ENCODE results near the gene KIFBP. TPM values are rescaled to one million over a fixed set of nuclear protein-coding genes. Genes with fewer than 3 reads are reported as not detected.
"Not testable (repeated sequence)": the region's sequence is repeated elsewhere in the genome, so short reads cannot be mapped to it uniquely, and the experiment has no call there.

The KIFBP gene
- total RNA-seq, result 16.7 and 17.1 TPM in 2 replicates

GRCh38 chr10:68988530-68989316 is at the start of gene KIFBP:
Gene KIFBP, plus strand, starts transcription at chr10:68988803. Its CDS starts 30 bp downstream, at chr10:68988833.
- peaks cover 36% of the 10 kb centered on the region for H3K4me1 Mint-ChIP-seq (ENCODE audit: low read depth)

GRCh38 chr10:68938884-68939283 is 49.7 kb upstream of the KIFBP start:
- H3K9me3 Mint-ChIP-seq, result no peaks in the 10 kb centered on the region
- peaks cover 19% of the 10 kb centered on the region for H3K4me1 Mint-ChIP-seq (ENCODE audit: low read depth)
- peaks cover 52% of the 10 kb centered on the region for H3K36me3 Mint-ChIP-seq (ENCODE audit: low read depth)
- intact Hi-C loops (cut with micrococcal nuclease), result no loop called here
- no peaks in the 10 kb centered on the region for H3K27me3 Mint-ChIP-seq (ENCODE audit: low read depth)
- DNase-seq (ENCODE audit: low spot score), result no peak
- peak overlapping the region; percentile 0 for H3K27ac Mint-ChIP-seq
- no peak overlapping the region for H3K4me3 Mint-ChIP-seq (ENCODE audit: low read depth)

More at GRCh38 chr10:68988530-68989316, at the start of gene KIFBP:
- DNase-seq (ENCODE audit: low spot score), result peak; percentile 83
- Mint-ChIP-seq H3K27me3 (ENCODE audit: low read depth) (no peaks in the 10 kb centered on the region), H3K27ac (peak within 1 kb of the TSS; percentile 90), H3K4me3 (ENCODE audit: low read depth) (peak within 1 kb of the TSS; percentile 96), H3K36me3 (ENCODE audit: low read depth) (peaks cover 40% of the 10 kb centered on the region), H3K9me3 (no peaks in the 10 kb centered on the region)
- intact Hi-C loops (cut with micrococcal nuclease), result loop anchor here (1.0 to 5.0 kb wide), 5 partner anchors 9 to 404 kb away; partner anchors contain the start of genes DDX21 and SUPV3L1

GRCh38 chr10:68940917-68941316 is 47.7 kb upstream of the KIFBP start:
- H3K4me3 Mint-ChIP-seq (ENCODE audit: low read depth); intact Hi-C loops (cut with micrococcal nuclease); H3K9me3 Mint-ChIP-seq; H3K27me3 Mint-ChIP-seq (ENCODE audit: low read depth); H3K4me1 Mint-ChIP-seq (ENCODE audit: low read depth); DNase-seq (ENCODE audit: low spot score); H3K27ac Mint-ChIP-seq: not testable (repeated sequence)
- peaks cover 47% of the 10 kb centered on the region for H3K36me3 Mint-ChIP-seq (ENCODE audit: low read depth)

GRCh38 chr10:68950598-68950997 is 38.0 kb upstream of the KIFBP start:
- no peak for DNase-seq (ENCODE audit: low spot score)
- Mint-ChIP-seq H3K36me3 (ENCODE audit: low read depth) (peaks cover 28% of the 10 kb centered on the region), H3K4me3 (ENCODE audit: low read depth) (no peak overlapping the region), H3K9me3 (no peaks in the 10 kb centered on the region), H3K27me3 (ENCODE audit: low read depth) (no peaks in the 10 kb centered on the region), H3K27ac (no peak overlapping the region), H3K4me1 (ENCODE audit: low read depth) (peaks cover 1% of the 10 kb centered on the region)
- intact Hi-C loops (cut with micrococcal nuclease), result no loop called here

DNA sequence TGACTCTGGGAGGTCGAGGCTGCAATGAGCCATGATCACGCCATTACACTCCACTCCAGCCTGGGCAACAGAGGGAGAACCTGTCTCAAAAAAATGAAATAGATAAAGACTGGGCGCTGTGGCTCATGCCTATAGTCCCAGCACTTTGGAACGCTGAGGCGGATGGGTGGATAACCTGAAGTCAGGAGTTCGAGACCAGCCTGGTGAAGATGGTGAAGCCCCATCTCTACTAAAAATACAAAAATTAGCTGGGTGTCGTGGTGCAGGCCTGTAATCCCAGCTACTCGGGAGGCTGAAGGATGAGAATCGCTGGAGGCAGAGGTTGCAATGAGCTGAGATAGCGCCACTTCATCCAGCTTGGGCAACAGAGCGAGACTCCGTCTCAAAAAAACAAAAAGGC is 33.7 kb upstream of the KIFBP start:
- DNase-seq (ENCODE audit: low spot score), result no peak
- intact Hi-C loops (cut with micrococcal nuclease), result no loop called here
- Mint-ChIP-seq H3K4me1 (ENCODE audit: low read depth) (peaks cover 19% of the 10 kb centered on the region), H3K4me3 (ENCODE audit: low read depth) (peak overlapping the region; percentile 67), H3K27me3 (ENCODE audit: low read depth) (no peaks in the 10 kb centered on the region), H3K27ac (peak overlapping the region; percentile 67), H3K9me3 (no peaks in the 10 kb centered on the region), H3K36me3 (ENCODE audit: low read depth) (peaks cover 41% of the 10 kb centered on the region)

- H3K4me1 Mint-ChIP-seq (ENCODE audit: low read depth), result peaks cover 22% of the 10 kb centered on the region
- H3K27me3 Mint-ChIP-seq (ENCODE audit: low read depth), result no peaks in the 10 kb centered on the region
- peak overlapping the region; percentile 97 for H3K4me3 Mint-ChIP-seq (ENCODE audit: low read depth)
- H3K36me3 Mint-ChIP-seq (ENCODE audit: low read depth), result peaks cover 46% of the 10 kb centered on the region
- H3K27ac Mint-ChIP-seq, result peak overlapping the region; percentile 100
- intact Hi-C loops (cut with micrococcal nuclease), result no loop called here
- no peak for DNase-seq (ENCODE audit: low spot score)
- H3K9me3 Mint-ChIP-seq, result no peaks in the 10 kb centered on the region
These were observed 33.2 kb upstream of the KIFBP start for GRCh38 chr10:68955355-68955831.

GRCh38 chr10:68955832-68956532 is 32.6 kb upstream of the KIFBP start, which contains the start of gene DDX21:
Gene DDX21, plus strand, starts transcription at chr10:68956170. Its CDS starts 56 bp downstream, at chr10:68956226.
- Mint-ChIP-seq H3K4me3 (ENCODE audit: low read depth) (peak within 1 kb of the TSS; percentile 97), H3K4me1 (ENCODE audit: low read depth) (peaks cover 22% of the 10 kb centered on the region), H3K27ac (peak within 1 kb of the TSS; percentile 100), H3K9me3 (no peaks in the 10 kb centered on the region), H3K36me3 (ENCODE audit: low read depth) (peaks cover 52% of the 10 kb centered on the region), H3K27me3 (ENCODE audit: low read depth) (no peaks in the 10 kb centered on the region)
- DNase-seq (ENCODE audit: low spot score), result peak; percentile 86
- intact Hi-C loops (cut with micrococcal nuclease), result loop anchor here (1.0 kb wide), 3 partner anchors 32 to 235 kb away; partner anchors contain the start of genes CCAR1, DDX50 and KIFBP

- H3K4me3 Mint-ChIP-seq (ENCODE audit: low read depth), result peak overlapping the region; percentile 97
- no peak for DNase-seq (ENCODE audit: low spot score)
- peaks cover 59% of the 10 kb centered on the region for H3K36me3 Mint-ChIP-seq (ENCODE audit: low read depth)
- no peaks in the 10 kb centered on the region for H3K27me3 Mint-ChIP-seq (ENCODE audit: low read depth)
- no peaks in the 10 kb centered on the region for H3K9me3 Mint-ChIP-seq
- peaks cover 29% of the 10 kb centered on the region for H3K4me1 Mint-ChIP-seq (ENCODE audit: low read depth)
- H3K27ac Mint-ChIP-seq, result peak overlapping the region; percentile 100
- intact Hi-C loops (cut with micrococcal nuclease), result loop anchor here (1.0 kb wide), 1 partner anchor 136 kb away; no protein-coding TSS in a partner anchor
These were observed 31.4 kb upstream of the KIFBP start for GRCh38 chr10:68957284-68957615.

DNA sequence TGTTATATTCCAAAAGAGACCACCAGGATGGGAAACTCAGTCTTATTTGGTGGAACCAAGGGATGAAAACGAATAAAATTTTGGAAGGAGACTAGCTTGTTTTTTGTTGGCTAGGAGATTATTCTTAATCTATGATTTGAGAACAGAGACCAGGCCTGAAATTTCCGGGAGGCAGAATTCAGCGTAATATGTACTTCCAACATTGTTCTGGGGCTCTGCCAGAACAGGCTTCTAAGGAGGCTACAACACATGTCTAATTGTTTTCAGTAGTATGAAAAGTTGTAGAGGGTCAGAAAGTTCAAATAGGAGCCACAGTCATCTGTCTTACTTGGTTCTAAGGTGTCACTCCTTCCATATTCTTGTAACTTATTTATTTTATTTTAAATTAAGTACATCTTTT is 30.9 kb upstream of the KIFBP start:
- H3K36me3 Mint-ChIP-seq (ENCODE audit: low read depth), result peaks cover 63% of the 10 kb centered on the region
- H3K4me3 Mint-ChIP-seq (ENCODE audit: low read depth), result peak overlapping the region; percentile 97
- H3K4me1 Mint-ChIP-seq (ENCODE audit: low read depth), result peaks cover 29% of the 10 kb centered on the region
- intact Hi-C loops (cut with micrococcal nuclease), result loop anchor here (1.0 kb wide), 1 partner anchor 136 kb away; no protein-coding TSS in a partner anchor
- no peaks in the 10 kb centered on the region for H3K27me3 Mint-ChIP-seq (ENCODE audit: low read depth)
- H3K27ac Mint-ChIP-seq, result peak overlapping the region; percentile 100
- no peaks in the 10 kb centered on the region for H3K9me3 Mint-ChIP-seq
- no peak for DNase-seq (ENCODE audit: low spot score)

DNA sequence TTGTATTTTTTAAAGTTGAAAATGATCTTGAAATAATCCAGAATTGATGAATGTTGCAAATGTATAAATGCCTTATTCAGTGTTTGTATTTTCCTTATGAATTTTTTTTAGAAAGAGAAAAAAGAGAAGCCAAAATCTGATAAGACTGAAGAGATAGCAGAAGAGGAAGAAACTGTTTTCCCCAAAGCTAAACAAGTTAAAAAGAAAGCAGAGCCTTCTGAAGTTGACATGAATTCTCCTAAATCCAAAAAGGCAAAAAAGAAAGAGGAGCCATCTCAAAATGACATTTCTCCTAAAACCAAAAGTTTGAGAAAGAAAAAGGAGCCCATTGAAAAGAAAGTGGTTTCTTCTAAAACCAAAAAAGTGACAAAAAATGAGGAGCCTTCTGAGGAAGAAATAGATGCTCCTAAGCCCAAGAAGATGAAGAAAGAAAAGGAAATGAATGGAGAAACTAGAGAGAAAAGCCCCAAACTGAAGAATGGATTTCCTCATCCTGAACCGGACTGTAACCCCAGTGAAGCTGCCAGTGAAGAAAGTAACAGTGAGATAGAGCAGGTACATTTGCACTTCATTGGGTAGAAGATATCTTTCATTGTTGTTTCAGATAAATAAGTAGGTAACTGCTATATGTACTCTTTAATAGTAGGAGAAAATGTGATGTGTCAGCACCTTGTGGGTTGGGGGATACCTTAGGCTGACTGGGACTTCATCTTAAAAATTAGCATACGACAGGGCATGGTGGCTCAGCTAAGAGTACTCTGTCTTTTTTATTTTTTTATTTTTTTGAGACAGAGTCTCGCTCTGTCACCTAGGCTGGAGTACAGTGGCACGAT is 28.7 kb upstream of the KIFBP start:
- no peaks in the 10 kb centered on the region for H3K27me3 Mint-ChIP-seq (ENCODE audit: low read depth)
- H3K4me3 Mint-ChIP-seq (ENCODE audit: low read depth), result peak overlapping the region; percentile 52
- H3K4me1 Mint-ChIP-seq (ENCODE audit: low read depth), result peaks cover 29% of the 10 kb centered on the region
- H3K36me3 Mint-ChIP-seq (ENCODE audit: low read depth), result peaks cover 79% of the 10 kb centered on the region
- H3K9me3 Mint-ChIP-seq, result no peaks in the 10 kb centered on the region
- peak overlapping the region; percentile 67 for H3K27ac Mint-ChIP-seq
- intact Hi-C loops (cut with micrococcal nuclease), result no loop called here
- DNase-seq (ENCODE audit: low spot score), result no peak

DNA sequence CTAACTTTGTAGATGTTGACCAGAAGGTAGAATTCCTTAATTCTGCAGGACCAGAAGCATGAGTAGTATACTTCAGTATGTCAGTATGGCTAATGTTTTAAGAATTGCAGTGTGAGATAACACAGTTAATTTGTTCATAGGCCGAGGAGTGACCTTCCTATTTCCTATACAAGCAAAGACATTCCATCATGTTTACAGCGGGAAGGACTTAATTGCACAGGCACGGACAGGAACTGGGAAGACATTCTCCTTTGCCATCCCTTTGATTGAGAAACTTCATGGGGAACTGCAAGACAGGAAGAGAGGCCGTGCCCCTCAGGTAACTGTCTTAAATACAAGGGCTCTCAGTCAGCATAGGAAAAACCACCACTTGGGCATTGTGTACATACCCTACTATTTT is 25.5 kb upstream of the KIFBP start:
- Mint-ChIP-seq H3K9me3 (no peaks in the 10 kb centered on the region), H3K27ac (no peak overlapping the region), H3K27me3 (ENCODE audit: low read depth) (no peaks in the 10 kb centered on the region), H3K4me3 (ENCODE audit: low read depth) (no peak overlapping the region), H3K4me1 (ENCODE audit: low read depth) (peaks cover 26% of the 10 kb centered on the region), H3K36me3 (ENCODE audit: low read depth) (peaks cover 86% of the 10 kb centered on the region)
- DNase-seq (ENCODE audit: low spot score), result no peak
- intact Hi-C loops (cut with micrococcal nuclease), result no loop called here

DNA sequence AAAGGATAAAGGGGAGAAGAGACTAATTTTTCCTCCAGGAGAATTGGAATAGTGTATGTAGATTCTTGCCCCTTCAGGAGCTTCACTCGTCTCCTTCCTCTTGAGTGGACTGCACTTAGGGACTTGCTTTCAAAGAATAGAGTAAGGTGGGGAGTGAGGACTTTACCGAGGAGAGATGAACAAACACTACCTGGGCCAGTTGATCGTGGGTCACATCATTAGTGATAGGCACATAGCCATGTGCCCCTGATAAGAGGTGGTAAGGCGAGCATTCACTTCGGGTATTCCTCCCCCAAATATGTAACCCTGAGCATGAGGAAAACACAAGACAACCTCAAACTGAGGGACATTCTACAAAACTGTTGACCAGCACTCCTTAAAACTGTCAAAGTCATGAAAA is 14.6 kb upstream of the KIFBP start:
- Mint-ChIP-seq H3K4me1 (ENCODE audit: low read depth) (peaks cover 12% of the 10 kb centered on the region), H3K27me3 (ENCODE audit: low read depth) (no peaks in the 10 kb centered on the region), H3K4me3 (ENCODE audit: low read depth) (no peak overlapping the region), H3K27ac (no peak overlapping the region), H3K9me3 (no peaks in the 10 kb centered on the region), H3K36me3 (ENCODE audit: low read depth) (peaks cover 84% of the 10 kb centered on the region)
- no peak for DNase-seq (ENCODE audit: low spot score)
- intact Hi-C loops (cut with micrococcal nuclease), result no loop called here

All from activated T-helper 2 cell treated with anti-CD3 and anti-CD28 coated beads, Interferon-gamma antibody, Interleukin-2, Interleukin-4, amounts not matched to agents 10 μg/mL and 5 μg/mL and 100 μg/mL, durations not matched to agents 14 hours and 24 hours and 36 hours (primary cell).